GM18519 (cell line): Measurements from ENCODE around the gene ST6GALNAC5.
"Not testable (repeated sequence)": the region's sequence is repeated elsewhere in the genome, so short reads cannot be mapped to it uniquely, and the experiment has no call there.

Experiments
- ATAC-seq: cut with Tn5 transposase; IDR thresholded peaks from one replicate; pipeline ENCODE4 v1.9.1; 2021; ENCODE audit warnings: mild to moderate bottlenecking, moderate library complexity; ENCODE audit not compliant: unreplicated experiment, low FRiP score

The ST6GALNAC5 gene

DNA sequence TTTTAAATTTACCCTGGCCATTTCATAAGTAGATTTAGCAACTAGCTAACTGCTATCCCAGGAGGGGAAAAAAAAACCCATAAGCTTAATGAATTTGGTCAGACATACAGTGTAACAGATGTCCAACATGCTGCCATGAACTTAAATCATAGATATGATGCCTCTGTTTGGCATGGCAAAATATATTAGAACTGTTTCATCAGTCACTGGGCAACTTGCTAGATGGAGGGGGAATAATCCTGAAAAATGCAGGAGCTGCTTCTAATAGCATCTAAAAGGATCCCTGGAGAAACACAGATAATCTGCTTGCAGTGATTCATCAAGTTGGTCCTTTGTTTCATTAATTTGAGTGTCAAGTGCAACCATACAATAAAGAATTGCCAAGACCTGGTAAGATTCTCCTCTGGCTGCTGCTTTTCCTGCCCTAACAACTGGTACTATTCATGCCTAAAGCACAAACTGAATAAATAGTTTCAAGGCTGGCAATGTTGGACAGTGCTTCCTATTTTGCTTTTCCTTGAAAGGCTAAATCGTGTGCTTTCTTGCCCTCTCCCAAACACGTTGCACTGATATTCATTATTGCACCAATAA is 1.5 kb upstream of the ST6GALNAC5 start:
- no peak for ATAC-seq

DNA sequence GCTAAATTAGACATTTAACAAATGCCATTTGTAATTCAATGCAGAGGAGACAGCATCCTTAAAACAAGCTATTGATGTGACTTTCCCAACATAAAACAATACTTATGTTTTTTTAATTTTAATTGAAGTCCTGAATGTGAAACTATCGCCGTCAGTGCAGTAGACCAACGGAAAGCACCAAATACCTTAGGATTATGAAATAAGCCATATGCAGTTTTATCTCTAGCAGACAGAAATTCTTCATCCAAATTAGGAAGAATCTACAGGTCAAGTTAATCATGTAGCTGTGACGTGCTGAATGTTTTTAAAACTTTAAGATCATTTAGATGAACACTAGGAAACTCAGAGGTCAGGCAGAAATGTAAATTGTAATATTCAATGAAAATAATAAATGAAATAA is 714 bp upstream of the ST6GALNAC5 start:
- no peak for ATAC-seq

DNA sequence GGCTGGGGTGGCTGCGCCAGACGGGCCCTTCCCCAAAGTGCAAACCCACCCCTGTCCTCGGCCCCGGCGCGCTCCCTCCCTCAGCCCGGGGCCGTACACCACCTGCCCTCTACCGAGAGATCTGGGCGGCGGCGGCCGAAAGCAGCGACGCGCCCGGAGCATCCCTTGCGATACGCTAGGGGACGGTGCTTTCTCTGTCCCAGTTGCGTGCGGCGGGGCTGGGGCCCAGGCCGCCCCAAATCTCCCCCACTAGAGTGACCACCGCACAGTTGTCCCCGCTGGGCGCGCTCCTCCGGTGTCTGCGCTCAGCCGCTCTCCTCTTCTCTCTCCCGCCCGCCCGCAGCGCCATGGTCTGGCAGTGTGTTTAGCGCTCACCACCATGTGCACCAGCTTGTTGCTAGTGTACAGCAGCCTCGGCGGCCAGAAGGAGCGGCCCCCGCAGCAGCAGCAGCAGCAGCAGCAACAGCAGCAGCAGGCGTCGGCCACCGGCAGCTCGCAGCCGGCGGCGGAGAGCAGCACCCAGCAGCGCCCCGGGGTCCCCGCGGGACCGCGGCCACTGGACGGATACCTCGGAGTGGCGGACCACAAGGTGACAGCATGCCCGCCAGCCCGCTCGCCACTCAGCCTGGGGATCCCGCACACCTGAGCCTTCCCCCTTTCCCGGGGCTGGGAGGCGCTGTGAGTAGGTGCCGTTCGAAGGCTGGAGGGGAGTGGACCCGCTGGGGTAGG is 1.0 kb downstream of the ST6GALNAC5 start:
- ATAC-seq = no peak

DNA sequence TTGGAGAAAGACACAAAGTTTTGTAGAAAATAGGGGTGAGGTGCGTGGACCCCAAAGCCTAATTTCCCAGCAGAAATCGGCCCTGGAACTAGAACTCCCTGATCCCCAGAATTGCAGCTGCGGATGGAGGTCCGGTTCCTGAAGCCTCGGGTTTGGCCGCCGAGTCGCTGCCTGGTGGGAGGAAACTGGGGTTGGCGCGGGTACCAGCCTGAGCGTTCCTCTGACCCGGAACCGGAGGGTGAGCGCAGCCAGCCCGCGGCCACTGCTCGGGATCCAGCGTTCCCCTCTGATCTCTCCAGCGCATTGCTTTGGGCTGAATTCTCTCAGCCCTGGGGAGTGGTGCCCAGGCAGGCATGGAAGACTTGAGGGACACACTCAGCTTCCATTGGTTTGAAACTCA is 1.6 kb downstream of the ST6GALNAC5 start:
- no peak for ATAC-seq

DNA sequence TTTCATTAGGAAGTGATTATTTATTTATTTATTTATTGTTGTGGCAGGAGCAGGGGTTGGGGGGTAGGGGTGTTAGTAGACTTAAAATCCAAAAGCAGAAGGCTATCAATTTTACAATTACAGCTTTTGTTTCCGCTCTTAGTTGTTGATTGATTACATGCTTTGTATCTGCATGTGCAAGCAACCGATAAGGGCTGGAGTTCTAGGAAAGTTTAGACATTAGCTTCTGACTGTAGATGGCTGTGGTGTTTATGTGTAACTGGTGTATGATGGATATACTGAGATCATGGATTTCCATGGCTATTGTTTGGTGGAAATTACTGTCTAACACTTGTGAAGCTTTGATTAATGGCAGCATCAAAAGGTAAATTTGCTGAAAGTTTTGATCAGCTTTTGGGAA is 2.8 kb downstream of the ST6GALNAC5 start:
- no peak for ATAC-seq

DNA sequence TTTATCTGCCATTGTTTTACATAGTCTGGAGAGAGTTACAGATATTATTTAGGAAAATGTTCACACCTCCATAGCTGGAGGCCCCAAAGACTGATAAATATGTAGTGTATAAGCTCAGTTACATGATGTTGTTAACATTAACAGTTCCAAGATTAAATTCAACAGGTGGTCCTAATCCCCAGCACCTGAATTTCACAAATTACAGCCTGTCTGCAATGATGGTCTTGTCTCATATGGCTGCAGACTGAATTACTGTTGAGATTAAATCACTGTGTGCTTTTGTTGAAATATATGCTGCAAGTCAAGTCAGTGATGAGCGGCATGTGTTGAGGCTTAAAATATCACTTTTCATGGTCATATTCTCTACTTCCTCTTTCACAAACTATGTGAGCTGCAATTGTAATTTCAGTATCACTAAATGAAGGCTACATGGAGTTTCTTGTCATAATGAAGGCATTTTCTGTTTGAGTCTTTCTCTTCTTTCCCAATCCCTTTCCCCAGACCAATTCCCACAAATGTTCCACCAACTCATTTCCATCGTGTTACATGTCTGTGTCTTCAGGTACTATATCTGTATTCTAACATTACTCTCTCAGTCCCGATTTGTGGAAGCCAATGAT is 4.2 kb downstream of the ST6GALNAC5 start:
- ATAC-seq = peak; percentile 97

DNA sequence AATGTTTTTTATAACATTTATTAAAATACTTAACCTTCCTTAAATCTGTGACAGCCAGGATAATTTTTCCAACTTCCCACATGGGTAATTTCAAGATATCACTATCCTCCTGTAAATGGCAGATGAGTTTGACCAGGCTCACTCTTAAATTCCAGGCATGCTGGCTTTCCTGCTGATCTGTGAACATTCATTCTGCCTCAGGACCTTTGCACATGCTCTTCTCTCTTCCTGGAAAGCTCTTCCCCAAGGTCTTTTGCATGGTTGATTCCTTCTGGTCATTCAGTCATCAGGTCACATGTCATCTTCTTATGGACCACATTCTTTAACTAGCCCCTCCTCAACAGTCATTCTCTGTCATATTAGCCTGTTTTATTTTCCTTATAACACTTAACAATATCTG is 5.7 kb downstream of the ST6GALNAC5 start:
- ATAC-seq = no peak

DNA sequence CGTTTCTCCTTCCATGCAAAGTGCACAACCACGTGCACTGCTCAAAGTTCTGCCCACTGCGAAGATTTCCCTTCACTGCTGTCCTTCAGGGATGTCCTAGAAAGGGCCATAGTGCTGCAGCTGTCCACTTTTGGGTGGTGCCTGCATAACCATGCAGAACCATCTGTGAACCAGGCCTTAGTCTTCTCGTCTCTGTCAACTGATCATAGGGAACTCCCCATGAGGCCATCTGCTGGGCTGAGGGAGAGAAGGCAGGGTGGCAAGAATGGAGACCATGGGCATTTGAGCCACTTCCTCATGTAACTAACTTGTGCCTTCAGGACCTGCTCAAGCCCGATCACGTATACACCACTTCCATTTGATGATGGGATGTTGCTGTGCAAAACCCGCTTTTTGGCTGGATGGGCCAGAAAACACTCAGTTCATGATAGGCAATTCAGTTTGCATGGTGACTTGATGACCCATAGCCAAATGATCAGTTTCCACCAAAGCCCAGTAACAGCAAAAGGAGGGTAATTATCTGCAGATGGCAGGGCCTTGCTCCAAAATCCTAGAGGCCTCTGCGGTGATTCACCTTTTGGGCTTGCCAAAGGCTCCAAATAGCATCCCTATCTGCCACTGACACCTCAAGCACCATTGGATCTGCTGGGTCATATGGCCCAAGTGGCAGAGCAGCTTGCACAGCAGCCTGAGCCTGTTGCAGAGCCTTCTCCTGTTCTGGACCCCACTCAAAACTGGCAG is 9.5 kb downstream of the ST6GALNAC5 start:
- ATAC-seq = no peak

DNA sequence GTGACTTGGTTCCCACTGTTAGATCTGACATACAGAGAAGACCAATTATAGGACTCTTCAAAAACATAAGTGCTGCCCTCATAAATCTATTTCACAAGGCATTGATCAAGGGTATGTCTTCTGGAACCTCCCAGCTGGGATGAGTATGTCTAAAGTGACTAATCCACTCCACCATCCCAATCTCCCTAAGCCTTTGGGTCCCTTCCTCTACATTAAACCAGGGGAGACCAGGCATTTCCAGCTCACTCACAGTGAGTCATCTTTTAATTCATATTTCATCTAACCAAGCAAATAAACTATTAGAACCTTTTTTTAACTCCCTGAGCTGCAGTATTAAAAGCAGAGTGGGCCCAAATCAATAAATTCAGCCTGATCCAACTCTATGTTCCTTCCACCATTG is 11.7 kb downstream of the ST6GALNAC5 start:
- not testable (repeated sequence) for ATAC-seq

DNA sequence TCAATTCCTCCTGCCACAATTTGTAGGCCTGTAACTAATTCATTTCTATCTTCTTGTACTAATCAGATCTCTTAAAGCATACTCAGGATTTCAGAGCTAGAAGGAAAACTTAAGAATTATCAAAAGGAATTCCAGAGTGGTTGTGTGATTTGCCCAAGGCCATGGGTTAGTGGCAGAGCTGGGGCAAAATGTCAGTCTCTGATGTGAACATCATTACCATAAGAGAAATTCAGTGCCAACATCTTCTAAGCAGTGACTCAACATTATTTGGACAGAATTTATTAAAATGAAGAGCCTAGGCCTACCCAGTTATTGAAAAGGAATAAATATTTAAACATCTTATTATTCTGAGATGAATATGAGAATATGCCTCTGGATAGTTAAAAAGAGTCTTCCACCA is 14.5 kb downstream of the ST6GALNAC5 start:
- ATAC-seq = no peak

DNA sequence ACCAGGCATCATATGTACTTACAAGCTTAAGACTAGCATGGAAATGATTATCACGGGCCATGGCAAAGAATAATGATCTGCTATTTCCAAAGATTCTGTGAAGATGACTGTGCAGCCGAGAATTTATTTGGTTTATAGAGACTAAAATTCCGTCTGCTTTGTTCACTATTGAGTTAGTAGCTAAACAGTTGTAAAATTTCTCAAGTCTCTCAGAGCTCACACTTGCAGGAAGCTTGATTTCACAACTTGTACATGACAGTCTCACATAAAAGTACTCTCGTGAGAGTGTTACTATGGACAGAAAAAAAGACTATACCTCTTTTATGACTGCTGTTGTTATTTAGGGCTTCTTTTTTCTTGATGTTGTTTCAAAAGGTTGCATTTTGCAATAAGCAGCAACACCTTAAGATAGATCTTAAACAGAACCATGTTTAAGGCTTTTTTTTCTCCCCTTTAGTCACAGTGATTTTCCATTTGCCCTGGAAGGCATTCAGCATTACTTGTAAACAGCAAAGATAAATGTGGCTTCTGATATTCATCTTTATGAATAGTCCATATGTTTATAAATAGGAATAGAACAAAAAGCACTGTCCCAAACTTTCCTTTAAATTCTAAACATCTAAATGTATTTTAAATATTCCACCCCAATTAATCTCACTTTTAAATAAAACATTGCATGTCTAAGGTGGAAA is 24.8 kb downstream of the ST6GALNAC5 start:
- ATAC-seq = no peak

DNA sequence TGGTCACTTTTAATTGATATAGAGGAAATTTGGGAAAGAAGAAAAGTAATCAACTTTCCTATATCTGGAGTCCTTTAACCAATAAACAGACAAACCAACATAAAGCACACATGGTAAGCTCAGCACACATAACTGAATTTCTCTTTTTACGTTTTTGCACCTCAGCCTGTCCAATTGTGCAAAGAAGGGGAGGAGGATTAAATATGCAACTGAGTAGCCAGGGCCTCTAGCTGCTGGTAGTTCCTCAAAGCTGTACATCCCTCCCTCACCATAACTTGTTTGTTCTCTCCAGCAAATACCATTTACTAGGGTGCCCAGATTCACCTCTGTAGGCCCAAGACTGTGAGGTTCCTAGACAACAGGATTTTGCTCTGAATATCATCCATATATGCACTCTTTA is 25.4 kb downstream of the ST6GALNAC5 start:
- no peak for ATAC-seq

DNA sequence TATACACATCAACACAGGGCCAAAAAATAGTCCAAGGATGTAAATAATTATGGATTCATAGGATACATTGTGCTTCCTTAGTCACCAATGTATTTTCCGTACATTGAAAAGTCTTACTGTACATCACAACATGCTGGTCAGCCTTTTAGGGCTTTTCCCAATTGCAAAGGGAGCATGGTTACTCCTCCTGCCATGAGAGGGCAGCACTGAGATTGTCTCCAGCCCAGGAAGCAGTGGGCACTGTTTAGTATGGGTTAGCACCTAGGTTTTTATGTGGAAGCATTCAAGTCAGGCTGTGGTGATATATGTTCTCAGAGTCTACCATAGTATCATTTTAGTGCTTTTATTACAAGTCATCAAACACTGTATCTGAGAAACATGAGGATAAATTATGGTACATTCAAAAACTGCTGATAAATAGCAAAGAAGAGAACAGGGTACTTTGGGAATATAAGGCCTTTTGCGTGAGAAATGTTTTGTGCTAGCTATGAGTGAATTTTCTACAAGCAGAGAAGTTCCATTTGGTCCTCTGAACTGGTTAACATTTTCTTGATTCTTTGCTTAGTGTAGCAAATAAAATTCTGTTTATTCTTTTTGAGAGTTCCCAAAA is 34.0 kb downstream of the ST6GALNAC5 start:
- peak; percentile 98 for ATAC-seq

DNA sequence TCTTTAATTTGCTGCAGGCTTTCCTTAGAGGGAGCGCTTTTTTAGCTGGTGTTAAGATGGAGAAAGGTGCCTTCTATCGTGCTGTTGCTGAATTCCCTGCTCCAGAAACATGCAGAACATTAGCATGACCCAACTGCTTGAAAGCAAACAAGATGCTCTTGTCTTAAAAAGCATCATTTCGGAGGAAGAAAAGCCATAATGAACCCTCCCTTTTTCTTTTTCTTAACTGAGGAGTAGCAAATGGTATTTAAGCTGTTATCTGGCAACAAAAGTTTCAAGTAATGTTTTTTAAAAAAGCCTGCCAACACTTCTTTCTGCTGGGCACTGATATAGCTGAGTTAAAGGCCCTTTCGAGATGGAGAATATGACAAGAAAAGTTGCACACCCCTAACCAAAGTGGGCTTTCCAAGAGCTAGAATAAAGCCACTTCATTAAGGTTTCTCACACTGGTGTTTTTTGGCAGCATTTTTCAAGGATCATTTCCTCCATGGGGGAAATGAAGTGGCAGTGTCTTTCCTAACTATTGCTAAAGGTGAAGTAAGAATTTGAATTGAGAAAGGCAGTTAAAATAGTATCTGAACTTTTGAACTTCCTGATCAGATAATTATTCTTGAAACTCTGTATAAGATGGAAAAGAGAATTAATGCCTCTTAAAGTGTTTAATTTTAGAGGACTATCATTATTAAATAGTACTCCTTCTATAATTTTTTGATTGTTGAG is 38.8 kb downstream of the ST6GALNAC5 start:
- no peak for ATAC-seq

DNA sequence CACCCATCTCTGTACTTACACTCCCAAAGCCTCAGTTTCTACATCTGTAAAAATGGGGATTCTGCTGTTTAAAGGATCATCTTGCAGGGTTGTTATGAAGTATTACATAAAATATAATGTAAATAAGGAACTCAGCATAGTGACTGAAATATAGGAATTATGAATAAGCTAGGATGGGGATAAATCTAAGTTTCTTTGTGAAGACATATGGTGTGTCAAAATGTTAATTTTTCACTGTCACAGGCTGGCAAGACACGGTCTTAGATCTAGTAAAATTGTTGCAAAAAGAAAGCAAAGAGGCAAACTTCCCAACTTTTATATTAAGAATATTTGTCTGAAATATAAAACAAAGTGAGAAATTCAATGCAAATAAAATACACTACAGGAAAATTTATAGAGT is 42.0 kb downstream of the ST6GALNAC5 start:
- no peak for ATAC-seq

DNA sequence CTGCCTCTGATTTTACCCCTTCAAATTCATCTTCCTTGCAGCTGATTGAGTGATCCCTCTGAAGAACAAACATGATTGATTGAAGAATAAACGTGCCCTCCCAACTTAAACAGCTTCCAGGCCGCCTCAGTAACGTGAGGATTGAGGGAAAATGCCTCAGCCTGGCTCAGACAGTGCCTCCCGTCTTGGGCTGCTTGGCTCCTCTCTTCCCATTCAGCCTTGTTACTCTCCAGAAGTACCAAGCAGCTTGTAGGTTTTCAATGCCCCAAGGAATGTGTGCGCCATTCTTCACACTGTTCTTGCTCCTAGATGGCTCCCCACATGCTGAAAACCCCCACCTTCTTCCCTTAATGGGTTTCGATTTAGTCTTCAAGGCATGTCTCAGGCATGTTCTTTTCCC is 51.8 kb downstream of the ST6GALNAC5 start:
- ATAC-seq = no peak

DNA sequence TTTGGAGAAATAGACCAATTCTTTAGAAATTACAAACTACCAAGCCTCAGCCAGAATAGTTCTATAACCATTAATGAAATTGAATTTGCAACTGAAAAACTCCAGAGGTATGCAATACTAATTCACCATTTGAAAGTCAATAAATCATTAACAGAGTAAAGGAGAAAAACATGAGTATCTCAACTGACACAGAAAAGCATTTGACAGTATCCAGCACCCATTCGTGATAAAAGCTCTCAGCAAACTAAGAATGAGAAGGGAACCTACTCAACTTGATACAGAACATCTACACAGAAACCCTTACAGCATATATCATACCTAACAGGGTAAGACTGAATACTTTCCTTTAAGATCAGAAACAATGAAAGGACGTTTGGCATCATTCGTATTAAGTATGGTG is 54.3 kb downstream of the ST6GALNAC5 start:
- ATAC-seq = no peak

DNA sequence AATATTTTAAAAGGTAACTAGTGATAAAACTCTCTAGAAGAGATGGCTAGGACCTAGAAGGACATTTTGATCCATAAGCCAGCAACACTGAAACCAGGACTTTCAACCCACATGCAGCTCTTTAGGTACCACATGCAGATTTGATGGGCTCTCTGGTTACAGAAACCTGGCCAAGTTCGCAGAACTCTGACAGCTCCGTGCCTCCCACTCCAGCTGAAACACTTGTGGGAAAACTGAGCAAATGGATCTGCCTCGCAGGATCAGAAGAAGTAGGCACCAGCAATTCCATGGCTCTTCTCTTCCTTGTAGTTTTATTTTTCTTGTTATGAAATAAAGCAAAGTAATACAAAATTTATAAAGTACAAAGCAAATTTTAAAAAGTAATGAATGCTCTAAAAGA is 58.5 kb downstream of the ST6GALNAC5 start:
- ATAC-seq = no peak

DNA sequence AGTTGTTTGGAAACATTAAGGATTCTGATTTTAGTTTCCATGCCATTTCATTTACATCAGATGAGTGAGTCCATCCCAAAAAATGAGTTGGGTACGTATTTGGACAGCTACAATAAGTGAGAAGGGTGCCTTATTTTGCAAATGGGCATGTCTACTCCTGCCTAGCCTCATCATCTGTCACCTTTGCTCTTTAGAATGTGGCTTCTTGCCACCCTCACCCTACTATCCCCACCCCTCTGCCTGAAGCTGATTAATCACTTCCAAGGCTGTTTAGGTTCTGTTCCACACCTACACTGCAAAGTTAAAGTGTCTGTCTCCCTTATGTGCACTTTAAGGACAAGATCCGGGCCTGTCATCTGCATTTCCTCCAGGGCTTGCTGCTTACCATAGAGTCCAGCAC is 61.2 kb downstream of the ST6GALNAC5 start:
- ATAC-seq = no peak

DNA sequence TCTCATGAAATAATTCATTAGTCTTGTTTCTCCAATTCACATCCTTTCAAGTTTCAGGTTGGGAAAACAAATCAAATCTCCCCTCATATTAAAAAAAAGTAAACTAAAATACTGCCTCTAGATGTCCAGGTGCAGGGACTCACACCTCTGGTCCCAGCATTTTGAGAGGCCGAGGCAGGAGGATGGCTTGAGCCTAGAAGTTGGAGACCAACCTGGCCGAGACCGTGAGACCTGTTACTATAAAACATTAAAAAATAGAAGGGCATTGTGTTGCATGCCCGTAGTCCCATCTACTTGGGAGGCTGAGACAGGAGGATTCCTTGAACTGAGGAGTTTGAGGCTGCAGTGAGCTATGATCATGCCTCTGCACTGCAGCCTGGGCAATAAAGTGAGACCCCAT is 61.9 kb downstream of the ST6GALNAC5 start:
- no peak for ATAC-seq
